Measurements from ENCODE around the gene SC5D.

- TF ChIP-seq CTCF (IDR thresholded peaks at IDR 0.05), result peak; percentile 63 to 79 (median 75)
- TF ChIP-seq POLR2A (IDR thresholded peaks at IDR 0.05), result no peak
These were observed 43.4 kb upstream of the SC5D start for GRCh38 chr11:121249039-121249663.
